Measurements from ENCODE around the gene CYP4F22. TPM values are rescaled to one million over a fixed set of nuclear protein-coding genes. Genes with fewer than 3 reads are reported as not detected.
"Not testable (repeated sequence)": the region's sequence is repeated elsewhere in the genome, so short reads cannot be mapped to it uniquely, and the experiment has no call there.

Gene CYP4F22
- total and polyA plus RNA-seq, 4 donors: not detected

GRCh38 chr19:15507068-15508034 is 974 bp upstream of the CYP4F22 start:
- no peaks in the 10 kb centered on the region for H3K36me3 ChIP-seq (ENCODE audit: control insufficient read depth in 1 of 2, insufficient read depth in 2 of 2, low read length in 1 of 2)
- no peak for DNase-seq
- H3K9me3 ChIP-seq (ENCODE audit: control insufficient read depth, low read length): no peaks in the 10 kb centered on the region
- no peak for ATAC-seq (ENCODE audit: low FRiP score)
- 62 to 65% methylated on average over 14 of the region's 14 CpGs for WGBS, 2 donors
- H3K4me3 ChIP-seq (ENCODE audit: low read length in 2 of 2): no peak overlapping the region
- H3K4me1 ChIP-seq (ENCODE audit: control insufficient read depth in 1 of 2, insufficient read depth in 2 of 2, low read length in 2 of 2): no peaks in the 10 kb centered on the region
- H3K27ac ChIP-seq (ENCODE audit: low read depth in 1 of 2, low read length in 2 of 2): no peak overlapping the region
- H3K27me3 ChIP-seq (ENCODE audit: control insufficient read depth in 1 of 2, insufficient read depth in 2 of 2, low read length in 1 of 2): peaks cover 0 to 2% of the 10 kb centered on the region in 2 donors
- intact Hi-C loops (cut with DNase I): no loop called here

DNA sequence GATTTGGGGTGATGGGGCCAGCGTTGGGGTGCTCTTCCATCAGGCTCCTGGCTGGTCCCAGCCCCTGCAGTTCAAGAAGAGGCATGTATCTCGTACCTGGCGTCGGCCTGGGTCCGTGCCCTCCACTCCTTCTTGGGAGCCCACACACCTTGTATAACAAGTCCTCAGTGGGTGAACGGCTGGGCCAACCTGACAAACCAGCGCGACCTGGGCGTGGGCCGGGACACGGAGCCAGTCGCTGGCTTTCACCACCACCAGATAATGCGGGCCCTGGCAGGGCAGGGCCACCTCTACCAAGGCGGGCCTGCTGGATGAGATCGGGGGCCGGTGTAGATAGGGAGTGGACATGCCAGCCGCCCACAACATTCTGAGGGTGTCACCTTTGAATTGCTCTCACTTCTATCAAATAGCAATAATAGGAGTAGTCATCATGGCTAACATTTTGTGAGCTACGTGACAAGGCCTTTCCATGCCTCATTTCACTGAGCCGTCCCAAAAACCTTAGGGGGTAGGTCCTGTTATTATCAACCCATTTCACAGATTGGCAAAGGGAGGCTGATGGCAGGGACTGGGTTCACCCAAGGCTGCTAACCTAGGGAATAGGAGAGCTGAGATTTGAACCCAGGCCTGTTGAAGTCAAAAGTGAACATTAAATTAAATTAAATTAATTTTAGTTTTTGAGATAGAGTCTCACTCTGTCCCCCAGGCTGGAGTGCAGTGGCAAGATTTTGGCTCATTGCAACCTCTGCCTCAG is 3.5 kb downstream of the CYP4F22 start:
- ATAC-seq (ENCODE audit: low FRiP score) (no peak), DNase-seq (no peak)
- no peaks in the 10 kb centered on the region for H3K9me3 ChIP-seq (ENCODE audit: control insufficient read depth, low read length)
- 92% methylated on average over 19 of the region's 19 CpGs for WGBS, 2 donors
- intact Hi-C loops (cut with DNase I): no loop called here
- H3K4me1 ChIP-seq (ENCODE audit: control insufficient read depth in 1 of 2, insufficient read depth in 2 of 2, low read length in 2 of 2): no peaks in the 10 kb centered on the region
- no peaks in the 10 kb centered on the region for H3K27me3 ChIP-seq (ENCODE audit: control insufficient read depth in 1 of 2, insufficient read depth in 2 of 2, low read length in 1 of 2)
- H3K4me3 ChIP-seq (ENCODE audit: low read length in 2 of 2): no peak overlapping the region
- H3K27ac ChIP-seq (ENCODE audit: low read depth in 1 of 2, low read length in 2 of 2): no peak overlapping the region
- H3K36me3 ChIP-seq (ENCODE audit: control insufficient read depth in 1 of 2, insufficient read depth in 2 of 2, low read length in 1 of 2): no peaks in the 10 kb centered on the region

- WGBS, 2 donors: 93 to 95% methylated on average over 9 of the region's 9 CpGs
Observed at GRCh38 chr19:15515227-15515625, 6.9 kb downstream of the CYP4F22 start.

GRCh38 chr19:15516363-15516762 is 8.0 kb downstream of the CYP4F22 start:
- H3K27me3 ChIP-seq (ENCODE audit: control insufficient read depth in 1 of 2, insufficient read depth in 2 of 2, low read length in 1 of 2): no peaks in the 10 kb centered on the region
- no peak overlapping the region for H3K4me3 ChIP-seq (ENCODE audit: low read length in 2 of 2)
- intact Hi-C loops (cut with DNase I): no loop called here
- H3K36me3 ChIP-seq (ENCODE audit: control insufficient read depth in 1 of 2, insufficient read depth in 2 of 2, low read length in 1 of 2): no peaks in the 10 kb centered on the region
- 89% methylated on average over 3 of the region's 3 CpGs for WGBS, 2 donors
- no peaks in the 10 kb centered on the region for H3K4me1 ChIP-seq (ENCODE audit: control insufficient read depth in 1 of 2, insufficient read depth in 2 of 2, low read length in 2 of 2)
- no peak for DNase-seq
- no peak overlapping the region for H3K27ac ChIP-seq (ENCODE audit: low read depth in 1 of 2, low read length in 2 of 2)
- H3K9me3 ChIP-seq (ENCODE audit: control insufficient read depth, low read length): peaks cover 4% of the 10 kb centered on the region
- no peak for ATAC-seq (ENCODE audit: low FRiP score)

More at GRCh38 chr19:15515227-15515625, 6.9 kb downstream of the CYP4F22 start:
- DNase-seq; H3K27ac ChIP-seq (ENCODE audit: low read depth in 1 of 2, low read length in 2 of 2); H3K4me3 ChIP-seq (ENCODE audit: low read length in 2 of 2); ATAC-seq (ENCODE audit: low FRiP score); H3K9me3 ChIP-seq (ENCODE audit: control insufficient read depth, low read length); H3K4me1 ChIP-seq (ENCODE audit: control insufficient read depth in 1 of 2, insufficient read depth in 2 of 2, low read length in 2 of 2); H3K36me3 ChIP-seq (ENCODE audit: control insufficient read depth in 1 of 2, insufficient read depth in 2 of 2, low read length in 1 of 2); intact Hi-C loops (cut with DNase I); H3K27me3 ChIP-seq (ENCODE audit: control insufficient read depth in 1 of 2, insufficient read depth in 2 of 2, low read length in 1 of 2): not testable (repeated sequence)

- Histone ChIP-seq H3K27me3 (ENCODE audit: control insufficient read depth in 1 of 2, insufficient read depth in 2 of 2, low read length in 1 of 2) (no peaks in the 10 kb centered on the region), H3K4me3 (ENCODE audit: low read length in 2 of 2) (no peak overlapping the region), H3K36me3 (ENCODE audit: control insufficient read depth in 1 of 2, insufficient read depth in 2 of 2, low read length in 1 of 2) (no peaks in the 10 kb centered on the region), H3K27ac (ENCODE audit: low read depth in 1 of 2, low read length in 2 of 2) (no peak overlapping the region), H3K9me3 (ENCODE audit: control insufficient read depth, low read length) (peaks cover 4% of the 10 kb centered on the region), H3K4me1 (ENCODE audit: control insufficient read depth in 1 of 2, insufficient read depth in 2 of 2, low read length in 2 of 2) (no peaks in the 10 kb centered on the region)
- WGBS, 2 donors: 77 to 85% methylated on average over 1 of the region's 1 CpG
- intact Hi-C loops (cut with DNase I): no loop called here
- ATAC-seq (ENCODE audit: low FRiP score) (no peak), DNase-seq (no peak)
Observed at GRCh38 chr19:15517778-15518177, 9.5 kb downstream of the CYP4F22 start.

- H3K27ac ChIP-seq (ENCODE audit: low read depth in 1 of 2, low read length in 2 of 2): no peak overlapping the region
- H3K4me3 ChIP-seq (ENCODE audit: low read length in 2 of 2): no peak overlapping the region
- intact Hi-C loops (cut with DNase I): no loop called here
- no peak for DNase-seq
- H3K9me3 ChIP-seq (ENCODE audit: control insufficient read depth, low read length): peaks cover 4% of the 10 kb centered on the region
- H3K27me3 ChIP-seq (ENCODE audit: control insufficient read depth in 1 of 2, insufficient read depth in 2 of 2, low read length in 1 of 2): no peaks in the 10 kb centered on the region
- WGBS, 2 donors: 79 to 83% methylated on average over 5 to 6 of the region's 6 CpGs
- no peaks in the 10 kb centered on the region for H3K36me3 ChIP-seq (ENCODE audit: control insufficient read depth in 1 of 2, insufficient read depth in 2 of 2, low read length in 1 of 2)
- H3K4me1 ChIP-seq (ENCODE audit: control insufficient read depth in 1 of 2, insufficient read depth in 2 of 2, low read length in 2 of 2): no peaks in the 10 kb centered on the region
- ATAC-seq (ENCODE audit: low FRiP score): no peak
Observed at GRCh38 chr19:15519433-15519976, 11.2 kb downstream of the CYP4F22 start.

DNA sequence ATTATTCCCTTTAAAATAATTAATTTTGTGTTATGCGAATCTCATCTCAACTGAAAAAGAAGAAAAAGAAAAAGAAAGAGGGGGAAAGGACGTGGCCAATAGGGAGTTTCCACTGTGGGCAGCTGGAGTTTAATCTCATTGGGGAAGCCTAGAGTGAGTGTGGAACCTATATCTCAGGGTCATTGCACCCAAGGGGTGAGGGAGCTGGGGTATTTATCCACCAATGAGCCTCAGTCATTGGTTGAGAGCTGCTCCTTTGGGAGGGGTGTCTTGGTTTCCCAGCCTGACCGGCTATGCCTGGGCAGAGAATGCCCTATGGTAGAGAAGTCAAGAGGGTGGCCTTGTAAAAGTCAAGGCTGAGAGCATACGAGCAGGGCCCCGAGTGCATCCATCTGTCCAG is 16.5 kb downstream of the CYP4F22 start:
- Histone ChIP-seq H3K27ac (ENCODE audit: low read depth in 1 of 2, low read length in 2 of 2) (no peak overlapping the region), H3K36me3 (ENCODE audit: control insufficient read depth in 1 of 2, insufficient read depth in 2 of 2, low read length in 1 of 2) (no peaks in the 10 kb centered on the region), H3K4me3 (ENCODE audit: low read length in 2 of 2) (no peak overlapping the region), H3K4me1 (ENCODE audit: control insufficient read depth in 1 of 2, insufficient read depth in 2 of 2, low read length in 2 of 2) (no peaks in the 10 kb centered on the region), H3K27me3 (ENCODE audit: control insufficient read depth in 1 of 2, insufficient read depth in 2 of 2, low read length in 1 of 2) (no peaks in the 10 kb centered on the region), H3K9me3 (ENCODE audit: control insufficient read depth, low read length) (no peaks in the 10 kb centered on the region)
- WGBS, 2 donors: 76 to 85% methylated on average over 5 of the region's 5 CpGs
- ATAC-seq (ENCODE audit: low FRiP score) (no peak), DNase-seq (no peak)
- intact Hi-C loops (cut with DNase I): no loop called here

- ATAC-seq (ENCODE audit: low FRiP score): no peak
- no peak overlapping the region for H3K27ac ChIP-seq (ENCODE audit: low read depth in 1 of 2, low read length in 2 of 2)
- intact Hi-C loops (cut with DNase I): no loop called here
Observed at GRCh38 chr19:15525291-15525690, 17.0 kb downstream of the CYP4F22 start.

More at GRCh38 chr19:15525291-15525690, 17.0 kb downstream of the CYP4F22 start:
- Histone ChIP-seq H3K36me3 (ENCODE audit: control insufficient read depth in 1 of 2, insufficient read depth in 2 of 2, low read length in 1 of 2) (no peaks in the 10 kb centered on the region), H3K9me3 (ENCODE audit: control insufficient read depth, low read length) (no peaks in the 10 kb centered on the region), H3K4me1 (ENCODE audit: control insufficient read depth in 1 of 2, insufficient read depth in 2 of 2, low read length in 2 of 2) (no peaks in the 10 kb centered on the region), H3K27me3 (ENCODE audit: control insufficient read depth in 1 of 2, insufficient read depth in 2 of 2, low read length in 1 of 2) (no peaks in the 10 kb centered on the region), H3K4me3 (ENCODE audit: low read length in 2 of 2) (no peak overlapping the region)
- no peak for DNase-seq
- 84 to 85% methylated on average over 15 of the region's 15 CpGs for WGBS, 2 donors

Measured in aorta (tissue), 5 donors.